EH (cell line): ENCODE measurements around the gene ZNRD2.
"Not testable (repeated sequence)": the region's sequence is repeated elsewhere in the genome, so short reads cannot be mapped to it uniquely, and the experiment has no call there.

Experiments
- DNase-seq: peaks from one replicate; pipeline ENCODE4 v3.0.0-alpha.2; 2015; ENCODE audit warnings: low read depth

Gene ZNRD2

GRCh38 chr11:65569973-65570918 lies at the start of gene ZNRD2:
Gene ZNRD2, plus strand, starts transcription at chr11:65570477. Its CDS starts 15 bp downstream, at chr11:65570492.
- peak; percentile 99 for DNase-seq

- not testable (repeated sequence) for DNase-seq
Observed at GRCh38 chr11:65521777-65522521, 48.3 kb upstream of the ZNRD2 start.

- DNase-seq, result not testable (repeated sequence)
Observed at GRCh38 chr11:65522718-65523630, 47.3 kb upstream of the ZNRD2 start.

- not testable (repeated sequence) for DNase-seq
Observed at GRCh38 chr11:65523631-65523968, 46.7 kb upstream of the ZNRD2 start.

GRCh38 chr11:65524014-65524740 lies 46.1 kb upstream of the ZNRD2 start:
- no peak for DNase-seq

GRCh38 chr11:65524741-65525545 lies 45.3 kb upstream of the ZNRD2 start, which contains the start of gene SCYL1:
Gene SCYL1, plus strand, starts transcription at chr11:65525083. Its CDS starts 71 bp downstream, at chr11:65525154.
- peak; percentile 81 for DNase-seq

- DNase-seq, result no peak
Observed at GRCh38 chr11:65525546-65526480, 44.5 kb upstream of the ZNRD2 start.

GRCh38 chr11:65526744-65527143 lies 43.5 kb upstream of the ZNRD2 start:
- DNase-seq, result no peak

- DNase-seq, result no peak
Observed at GRCh38 chr11:65528819-65529350, 41.4 kb upstream of the ZNRD2 start.

GRCh38 chr11:65529475-65530156 lies 40.7 kb upstream of the ZNRD2 start:
- no peak for DNase-seq

GRCh38 chr11:65530157-65530496 lies 40.1 kb upstream of the ZNRD2 start:
- no peak for DNase-seq

GRCh38 chr11:65532388-65533064 lies 37.8 kb upstream of the ZNRD2 start:
- DNase-seq, result no peak

GRCh38 chr11:65535102-65535501 lies 35.2 kb upstream of the ZNRD2 start:
- DNase-seq, result no peak

GRCh38 chr11:65536412-65537295 lies 33.6 kb upstream of the ZNRD2 start:
- no peak for DNase-seq

GRCh38 chr11:65537296-65537597 lies 33.0 kb upstream of the ZNRD2 start:
- DNase-seq, result no peak

- DNase-seq, result no peak
Observed at GRCh38 chr11:65537620-65538231, 32.6 kb upstream of the ZNRD2 start.
